WI38 (cell line): ENCODE results near the gene CD164.
"Not testable (repeated sequence)": the region's sequence is repeated elsewhere in the genome, so short reads cannot be mapped to it uniquely, and the experiment has no call there.

Experiments
- H3K4me3 ChIP-seq: 2 replicates; pipeline ENCODE4 v1.5.1; 2011; ENCODE audit warnings: low read depth, mild to moderate bottlenecking, control low read depth, low read length
- TF ChIP-seq, protein P1 (sequence below): IDR thresholded peaks from 2 replicates; pipeline ENCODE4 v1.5.1; 2012; ENCODE audit warnings: low read depth, mild to moderate bottlenecking, control low read depth, low read length

CD164 gene

DNA sequence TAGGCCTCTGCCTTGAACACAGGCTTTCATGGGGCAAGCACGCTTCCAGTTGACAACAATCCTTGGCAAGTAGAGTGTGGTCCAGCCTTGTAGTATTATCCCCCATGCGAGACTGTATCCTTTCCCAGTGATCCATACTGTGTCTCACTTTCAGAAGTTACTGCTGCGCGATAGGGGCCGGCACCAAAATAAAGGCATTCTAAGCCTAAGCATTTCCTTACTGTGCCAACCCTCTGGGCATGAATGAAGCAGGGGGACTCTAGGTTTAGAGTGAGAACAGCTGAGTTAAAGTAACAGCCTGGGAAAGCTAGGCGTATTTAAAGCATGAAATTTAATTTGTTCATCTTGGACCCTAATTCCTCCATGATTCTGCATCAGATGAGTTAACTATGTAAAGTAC lies 39.4 kb downstream of the CD164 start:
- TF ChIP-seq, protein P1, sequence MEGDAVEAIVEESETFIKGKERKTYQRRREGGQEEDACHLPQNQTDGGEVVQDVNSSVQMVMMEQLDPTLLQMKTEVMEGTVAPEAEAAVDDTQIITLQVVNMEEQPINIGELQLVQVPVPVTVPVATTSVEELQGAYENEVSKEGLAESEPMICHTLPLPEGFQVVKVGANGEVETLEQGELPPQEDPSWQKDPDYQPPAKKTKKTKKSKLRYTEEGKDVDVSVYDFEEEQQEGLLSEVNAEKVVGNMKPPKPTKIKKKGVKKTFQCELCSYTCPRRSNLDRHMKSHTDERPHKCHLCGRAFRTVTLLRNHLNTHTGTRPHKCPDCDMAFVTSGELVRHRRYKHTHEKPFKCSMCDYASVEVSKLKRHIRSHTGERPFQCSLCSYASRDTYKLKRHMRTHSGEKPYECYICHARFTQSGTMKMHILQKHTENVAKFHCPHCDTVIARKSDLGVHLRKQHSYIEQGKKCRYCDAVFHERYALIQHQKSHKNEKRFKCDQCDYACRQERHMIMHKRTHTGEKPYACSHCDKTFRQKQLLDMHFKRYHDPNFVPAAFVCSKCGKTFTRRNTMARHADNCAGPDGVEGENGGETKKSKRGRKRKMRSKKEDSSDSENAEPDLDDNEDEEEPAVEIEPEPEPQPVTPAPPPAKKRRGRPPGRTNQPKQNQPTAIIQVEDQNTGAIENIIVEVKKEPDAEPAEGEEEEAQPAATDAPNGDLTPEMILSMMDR = no peak
- no peak overlapping the region for H3K4me3 ChIP-seq

DNA sequence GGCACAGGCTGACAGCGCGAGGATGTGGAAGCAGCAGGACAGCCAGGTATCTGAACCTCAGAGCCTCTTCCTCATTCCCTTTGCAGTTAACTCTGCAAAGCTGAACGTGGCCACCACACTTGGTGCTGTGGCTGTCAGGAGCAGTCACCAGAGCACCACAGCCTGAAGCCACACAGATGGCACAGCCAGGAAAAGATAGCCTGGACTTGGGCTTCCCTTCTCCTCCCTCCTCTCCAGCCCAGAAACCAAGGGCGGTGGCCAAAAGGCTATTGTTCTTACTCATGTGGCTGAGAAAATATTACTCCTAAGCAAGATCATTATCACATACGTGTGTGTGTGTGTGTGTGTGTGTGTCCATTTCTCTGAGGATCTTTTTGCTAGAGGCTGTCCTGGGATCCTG lies 39.8 kb downstream of the CD164 start:
- TF ChIP-seq, protein P1 = no peak
- H3K4me3 ChIP-seq = no peak overlapping the region

DNA sequence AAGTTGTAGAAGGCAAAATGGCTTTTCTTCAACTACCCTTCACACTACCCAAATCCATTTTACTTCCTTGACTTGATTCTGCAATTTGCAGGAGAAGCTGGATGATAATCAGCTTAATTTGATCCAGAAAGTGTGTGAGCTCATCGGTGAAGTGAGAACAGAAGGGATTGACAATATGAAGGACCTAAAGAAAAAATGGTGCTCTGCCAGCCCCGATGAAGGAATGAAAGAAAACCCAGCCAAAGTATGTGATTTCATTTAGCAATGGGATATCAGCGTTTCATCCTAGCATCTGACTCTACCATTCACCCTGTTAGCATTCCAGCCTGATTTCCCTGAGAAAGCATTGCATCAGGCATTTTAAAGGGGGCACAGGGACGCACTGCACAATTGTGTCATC lies 41.5 kb downstream of the CD164 start:
- TF ChIP-seq, protein P1 = no peak
- no peak overlapping the region for H3K4me3 ChIP-seq

DNA sequence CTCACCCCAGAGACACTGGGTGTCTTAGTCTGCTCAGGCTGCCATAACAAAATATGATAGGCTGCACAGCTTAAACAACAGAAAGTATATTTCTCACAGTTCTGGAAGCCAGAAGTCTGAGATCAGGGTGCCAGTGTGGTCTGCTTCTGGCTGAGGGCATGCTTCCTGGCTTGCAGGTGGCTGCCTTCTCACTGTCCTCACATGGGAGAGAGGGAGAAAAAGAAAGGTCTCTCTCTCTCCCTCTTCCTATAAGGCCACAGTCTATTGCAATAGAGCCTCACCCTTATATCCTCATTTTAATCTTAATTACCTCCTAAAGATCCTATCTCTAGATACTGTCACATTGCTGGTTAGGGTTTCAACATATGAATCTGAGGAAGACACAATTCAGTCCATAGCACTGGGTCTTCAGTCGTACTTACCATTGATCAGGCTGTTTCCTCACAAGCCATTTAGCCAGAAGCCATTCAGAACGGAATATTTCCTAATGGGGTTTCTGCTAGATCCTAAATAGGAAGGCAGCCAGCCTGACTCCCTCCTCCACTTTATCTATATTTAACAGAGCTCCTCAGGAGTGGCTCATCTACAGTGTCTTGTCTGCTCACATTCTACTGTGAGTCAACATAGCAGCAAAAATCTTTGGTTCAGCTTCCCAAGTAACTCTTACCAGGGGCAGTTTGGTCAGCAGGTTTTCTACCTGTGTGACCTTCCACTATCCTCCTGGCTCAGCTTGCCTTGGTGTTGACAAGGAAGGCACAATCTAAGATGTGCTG lies 42.2 kb downstream of the CD164 start:
- no peak overlapping the region for H3K4me3 ChIP-seq
- TF ChIP-seq, protein P1 = no peak

DNA sequence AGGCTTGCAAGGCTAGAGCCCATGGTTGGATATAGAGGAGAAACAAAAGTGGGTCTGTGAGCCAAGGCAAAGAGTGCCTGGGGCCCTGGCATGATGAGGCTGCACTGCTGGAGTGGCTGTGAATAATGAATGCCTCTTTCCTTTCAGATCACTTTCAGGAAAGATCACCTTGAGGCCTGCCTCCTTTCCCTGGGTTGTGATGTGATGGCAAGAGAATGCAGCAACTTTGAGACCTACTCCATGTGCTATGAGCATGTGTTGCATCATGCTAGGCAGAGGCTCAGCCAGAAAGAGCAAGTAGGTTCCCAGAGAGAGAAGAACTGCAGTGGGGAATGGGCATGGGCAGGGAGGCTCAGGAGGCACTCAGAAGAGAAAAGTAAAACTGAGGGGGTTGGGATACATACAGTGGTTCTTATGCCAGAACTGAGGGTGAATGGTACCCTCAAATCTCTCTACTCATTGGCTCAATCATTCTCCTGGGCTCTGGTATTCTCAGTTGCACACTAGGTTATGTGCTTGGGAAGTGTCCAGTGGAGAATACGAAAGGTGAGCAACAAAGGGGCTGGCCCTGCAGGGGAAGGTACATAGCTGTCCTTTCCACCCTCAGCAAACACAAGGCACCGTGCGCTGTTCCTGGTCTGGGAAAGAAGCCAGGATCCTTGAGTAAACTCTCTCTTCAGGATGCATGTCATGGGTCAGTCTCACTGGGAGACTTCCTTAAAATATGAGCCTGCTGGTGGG lies 45.9 kb downstream of the CD164 start:
- TF ChIP-seq, protein P1 = no peak
- H3K4me3 ChIP-seq = no peak overlapping the region

DNA sequence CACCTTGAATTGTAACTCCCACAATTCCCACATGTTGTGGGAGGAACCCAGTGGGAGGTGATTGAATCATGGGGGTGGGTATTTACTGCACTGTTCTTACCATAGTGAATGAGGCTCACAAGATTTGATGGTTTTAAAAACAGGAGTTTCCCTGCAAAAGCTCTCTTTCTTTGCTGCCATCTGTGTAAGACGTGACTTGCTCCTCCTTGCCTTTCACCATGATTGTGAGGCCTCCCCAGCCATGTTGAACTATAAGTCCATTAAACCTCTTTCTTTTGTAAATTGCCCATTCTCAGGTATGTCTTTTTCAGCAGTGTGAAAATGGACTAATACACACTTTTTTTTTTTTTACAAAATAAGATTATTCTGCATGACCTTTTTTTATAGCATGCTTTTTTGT lies 48.4 kb downstream of the CD164 start:
- H3K4me3 ChIP-seq = not testable (repeated sequence)

DNA sequence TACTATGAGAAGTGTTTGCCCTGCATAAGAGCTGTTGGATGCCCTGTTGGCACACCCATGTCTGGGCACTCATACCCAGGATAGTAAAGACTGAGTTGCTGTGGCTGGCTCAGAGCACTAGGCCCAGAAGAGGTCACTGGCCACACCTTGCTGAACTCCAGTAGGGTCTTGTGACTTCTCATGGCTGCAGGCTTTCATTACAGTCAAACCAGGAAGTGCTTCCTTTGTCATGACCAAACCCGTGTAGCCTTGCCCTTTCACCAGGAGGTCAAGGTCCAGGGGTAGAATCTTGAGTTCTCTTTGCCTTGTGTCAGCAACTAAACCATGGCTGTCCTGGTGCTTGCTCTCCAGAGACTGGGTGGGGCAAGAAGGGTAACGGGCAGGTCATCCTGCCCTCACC lies 49.5 kb downstream of the CD164 start:
- no peak overlapping the region for H3K4me3 ChIP-seq
- TF ChIP-seq, protein P1 = no peak
